ENCODE data around the gene POLR2A.
A peak's percentile ranks its signal among the peaks of the same experiment; 100 is the strongest.

Gene POLR2A

GRCh38 chr17:7484067-7484918, at the start of gene POLR2A:
Gene POLR2A (plus strand): TSS chr17:7484366.
- peak; percentile 99 for DNase-seq (ENCODE audit: low read depth)
- no peak for TF ChIP-seq CTCF (IDR thresholded peaks at IDR 0.05; ENCODE audit: low read length, missing control alignments)
- peak within 1 kb of the TSS; percentile 85 for H3K4me3 ChIP-seq (replicated peaks; ENCODE audit: low read depth, low read length)

- no peak for TF ChIP-seq CTCF (IDR thresholded peaks at IDR 0.05; ENCODE audit: low read length, missing control alignments)
- peak overlapping the region; percentile 52 for H3K4me3 ChIP-seq (replicated peaks; ENCODE audit: low read depth, low read length)
- no peak for DNase-seq (ENCODE audit: low read depth)
Observed at GRCh38 chr17:7435676-7436555, 48.2 kb upstream of the POLR2A start.

- H3K4me3 ChIP-seq (replicated peaks; ENCODE audit: low read depth, low read length) = peak overlapping the region; percentile 25
- peak; percentile 33 for TF ChIP-seq CTCF (IDR thresholded peaks at IDR 0.05; ENCODE audit: low read length, missing control alignments)
- DNase-seq (ENCODE audit: low read depth) = peak; percentile 78
Observed at GRCh38 chr17:7436556-7437368, 47.4 kb upstream of the POLR2A start.

DNA sequence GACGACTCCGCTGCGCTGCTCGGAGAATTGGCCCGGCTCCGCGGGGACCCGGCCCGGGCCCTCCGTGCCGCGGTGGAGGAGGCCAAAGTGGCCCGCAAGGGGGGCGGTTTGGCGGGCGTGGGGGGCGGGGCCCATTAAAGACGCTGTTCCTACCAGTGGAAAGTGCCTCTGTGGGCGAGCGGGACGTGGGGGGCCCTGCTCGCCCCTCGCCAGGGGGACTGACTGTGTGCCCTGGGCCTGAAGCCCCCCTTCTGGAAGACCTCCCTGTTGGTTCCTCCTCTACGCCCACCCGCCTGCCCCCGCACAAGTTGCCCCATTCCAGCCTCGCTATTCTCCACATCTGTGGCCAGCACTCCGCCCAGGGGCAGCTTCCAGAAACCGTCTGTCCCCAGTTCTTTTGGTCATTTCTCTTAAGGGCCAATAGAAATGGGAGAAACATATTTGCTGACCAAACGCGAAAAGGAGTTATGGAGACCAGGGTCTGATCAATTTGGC, 46.8 kb upstream of the POLR2A start:
- peak overlapping the region; percentile 24 for H3K4me3 ChIP-seq (replicated peaks; ENCODE audit: low read depth, low read length)
- no peak for TF ChIP-seq CTCF (IDR thresholded peaks at IDR 0.05; ENCODE audit: low read length, missing control alignments)
- no peak for DNase-seq (ENCODE audit: low read depth)

GRCh38 chr17:7437950-7438614, 46.1 kb upstream of the POLR2A start:
- no peak for DNase-seq (ENCODE audit: low read depth)
- TF ChIP-seq CTCF (IDR thresholded peaks at IDR 0.05; ENCODE audit: low read length, missing control alignments) = no peak
- peak overlapping the region; percentile 10 for H3K4me3 ChIP-seq (replicated peaks; ENCODE audit: low read depth, low read length)
